Osteoblast (primary cell): ENCODE measurements around the gene HOXC13. TPM values are rescaled to one million over a fixed set of nuclear protein-coding genes. Genes with fewer than 3 reads are reported as not detected.

ENCODE experiments used
- DNase-seq: peaks from one replicate; pipeline ENCODE4 v3.0.0; 2011; ENCODE audit warnings: low spot score, mixed read lengths; ENCODE audit not compliant: insufficient read length; ENCODE audit errors: missing footprints
- H2AFZ ChIP-seq: 2 replicates; pipeline ENCODE4 v1.6.0; 2011; ENCODE audit warnings: mild to moderate bottlenecking, low read length
- H3K27ac ChIP-seq: 2 replicates; pipeline ENCODE4 v1.5.1; 2011; ENCODE audit warnings: mild to moderate bottlenecking, low read depth, low read length, moderate library complexity
- H3K27me3 ChIP-seq: 2 replicates; pipeline ENCODE4 v1.6.0; 2012; ENCODE audit warnings: mild to moderate bottlenecking, control low read depth, inconsistent platforms, low read length, moderate library complexity; ENCODE audit not compliant: insufficient read depth
- H3K36me3 ChIP-seq: 2 replicates; pipeline ENCODE4 v1.5.1; 2011; ENCODE audit warnings: mild to moderate bottlenecking, low read length, control low read depth, moderate library complexity; ENCODE audit not compliant: insufficient read depth
- H3K4me1 ChIP-seq: 2 replicates; pipeline ENCODE4 v1.5.1; 2011; ENCODE audit warnings: mild to moderate bottlenecking, low read length, control low read depth, moderate library complexity; ENCODE audit not compliant: insufficient read depth
- H3K4me2 ChIP-seq: 2 replicates; pipeline ENCODE4 v1.6.0; 2011; ENCODE audit warnings: mild to moderate bottlenecking, low read length; ENCODE audit not compliant: insufficient read depth
- H3K4me3 ChIP-seq: fragments of 200-600 bp; sonication (generic); 3 replicates; pipeline ENCODE4 v1.5.1; 2012; ENCODE audit warnings: mild to moderate bottlenecking, low read length, inconsistent platforms; ENCODE audit not compliant: insufficient read depth
- H3K79me2 ChIP-seq: 2 replicates; pipeline ENCODE4 v1.6.0; 2012; ENCODE audit warnings: mild to moderate bottlenecking, low read length, control low read depth, inconsistent platforms; ENCODE audit not compliant: insufficient read depth
- H3K9me3 ChIP-seq: 2 replicates; pipeline ENCODE4 v1.5.1; 2011; ENCODE audit warnings: low read depth, low read length, control low read depth
- H4K20me1 ChIP-seq: 2 replicates; pipeline ENCODE4 v1.6.0; 2012; ENCODE audit warnings: mild to moderate bottlenecking, low read length, control low read depth; ENCODE audit not compliant: insufficient read depth
- total RNA-seq: library from RNA; depleted of rRNA; stranded (reverse); fragments of >200 nt; gene quantifications from 2 replicates; pipeline ENCODE4 v1.2.3, GENCODE V29; 2012
- TF ChIP-seq, protein P1 (sequence below): IDR thresholded peaks from 2 replicates; pipeline ENCODE4 v1.5.1; 2011; ENCODE audit warnings: mild to moderate bottlenecking, low read depth, low read length, moderate library complexity; ENCODE audit errors: extremely low read depth

HOXC13 gene
- total RNA-seq, 1 donor = not detected

DNA sequence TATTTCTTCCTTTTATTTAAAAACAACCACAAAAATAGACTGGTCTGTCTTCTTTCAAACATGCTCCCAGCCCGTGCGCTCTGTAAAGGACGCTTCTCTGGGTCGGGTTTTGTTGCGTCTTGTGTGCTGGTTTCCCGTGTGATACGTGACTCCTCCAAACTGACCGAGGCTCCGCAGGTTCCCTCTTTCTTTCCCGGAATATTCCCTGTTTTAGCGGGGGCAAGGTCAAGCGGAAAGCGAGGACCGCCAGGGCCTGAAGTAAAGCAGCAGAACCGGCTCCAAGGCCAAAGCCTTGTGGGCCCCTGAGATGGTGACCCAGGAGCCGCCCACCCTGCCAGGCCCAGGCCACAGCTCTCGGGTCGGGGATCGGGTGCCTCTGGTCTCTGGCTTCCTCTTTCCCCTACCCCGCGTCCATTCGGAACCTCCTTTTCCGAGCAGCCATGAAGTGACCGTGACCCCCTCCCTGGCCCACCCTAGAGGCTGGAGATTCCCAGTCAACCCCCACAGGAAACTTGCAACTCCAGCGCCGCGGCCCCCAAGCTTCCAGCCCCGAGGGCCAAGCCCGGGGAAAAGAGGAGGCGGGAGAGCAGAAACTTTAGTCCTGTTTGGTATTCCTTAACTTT is 45.4 kb downstream of the HOXC13 start:
- Histone ChIP-seq H2AFZ (peak overlapping the region; percentile 57), H4K20me1 (no peaks in the 10 kb centered on the region), H3K79me2 (peaks cover 41% of the 10 kb centered on the region), H3K27ac (no peak overlapping the region), H3K36me3 (no peaks in the 10 kb centered on the region), H3K4me2 (peak overlapping the region; percentile 68), H3K4me3 (peak overlapping the region; percentile 58), H3K27me3 (no peaks in the 10 kb centered on the region), H3K9me3 (no peaks in the 10 kb centered on the region), H3K4me1 (peaks cover 29% of the 10 kb centered on the region)
- TF ChIP-seq, protein P1, sequence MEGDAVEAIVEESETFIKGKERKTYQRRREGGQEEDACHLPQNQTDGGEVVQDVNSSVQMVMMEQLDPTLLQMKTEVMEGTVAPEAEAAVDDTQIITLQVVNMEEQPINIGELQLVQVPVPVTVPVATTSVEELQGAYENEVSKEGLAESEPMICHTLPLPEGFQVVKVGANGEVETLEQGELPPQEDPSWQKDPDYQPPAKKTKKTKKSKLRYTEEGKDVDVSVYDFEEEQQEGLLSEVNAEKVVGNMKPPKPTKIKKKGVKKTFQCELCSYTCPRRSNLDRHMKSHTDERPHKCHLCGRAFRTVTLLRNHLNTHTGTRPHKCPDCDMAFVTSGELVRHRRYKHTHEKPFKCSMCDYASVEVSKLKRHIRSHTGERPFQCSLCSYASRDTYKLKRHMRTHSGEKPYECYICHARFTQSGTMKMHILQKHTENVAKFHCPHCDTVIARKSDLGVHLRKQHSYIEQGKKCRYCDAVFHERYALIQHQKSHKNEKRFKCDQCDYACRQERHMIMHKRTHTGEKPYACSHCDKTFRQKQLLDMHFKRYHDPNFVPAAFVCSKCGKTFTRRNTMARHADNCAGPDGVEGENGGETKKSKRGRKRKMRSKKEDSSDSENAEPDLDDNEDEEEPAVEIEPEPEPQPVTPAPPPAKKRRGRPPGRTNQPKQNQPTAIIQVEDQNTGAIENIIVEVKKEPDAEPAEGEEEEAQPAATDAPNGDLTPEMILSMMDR = no peak
- no peak for DNase-seq

GRCh38 chr12:53984901-53985691 is 46.5 kb downstream of the HOXC13 start, which contains the start of gene HOXC10:
HOXC10 (plus strand) TSS chr12:53985146; CDS start chr12:53985260, 114 bp downstream.
- peak within 1 kb of the TSS; percentile 93 for H2AFZ ChIP-seq
- H4K20me1 ChIP-seq = no peaks in the 10 kb centered on the region
- TF ChIP-seq, protein P1 = peak; percentile 64
- H3K79me2 ChIP-seq = peaks cover 52% of the 10 kb centered on the region
- no peaks in the 10 kb centered on the region for H3K36me3 ChIP-seq
- H3K4me1 ChIP-seq = peaks cover 39% of the 10 kb centered on the region
- H3K27ac ChIP-seq = peak within 1 kb of the TSS; percentile 91
- peak within 1 kb of the TSS; percentile 93 for H3K4me3 ChIP-seq
- peak within 1 kb of the TSS; percentile 99 for H3K4me2 ChIP-seq
- peak; percentile 99 for DNase-seq
- no peaks in the 10 kb centered on the region for H3K27me3 ChIP-seq
- no peaks in the 10 kb centered on the region for H3K9me3 ChIP-seq

DNA sequence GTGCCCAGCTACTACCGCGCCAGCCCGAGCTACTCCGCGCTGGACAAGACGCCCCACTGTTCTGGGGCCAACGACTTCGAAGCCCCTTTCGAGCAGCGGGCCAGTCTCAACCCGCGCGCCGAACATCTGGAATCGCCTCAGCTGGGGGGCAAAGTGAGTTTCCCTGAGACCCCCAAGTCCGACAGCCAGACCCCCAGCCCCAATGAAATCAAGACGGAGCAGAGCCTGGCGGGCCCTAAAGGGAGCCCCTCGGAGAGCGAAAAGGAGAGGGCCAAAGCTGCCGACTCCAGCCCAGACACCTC is 47.0 kb downstream of the HOXC13 start:
- Histone ChIP-seq H3K4me1 (peaks cover 44% of the 10 kb centered on the region), H3K9me3 (no peaks in the 10 kb centered on the region), H2AFZ (peak overlapping the region; percentile 93), H3K27ac (peak overlapping the region; percentile 91), H3K4me3 (peak overlapping the region; percentile 93), H3K4me2 (peak overlapping the region; percentile 99), H3K27me3 (no peaks in the 10 kb centered on the region), H4K20me1 (peaks cover 5% of the 10 kb centered on the region), H3K36me3 (no peaks in the 10 kb centered on the region), H3K79me2 (peaks cover 57% of the 10 kb centered on the region)
- TF ChIP-seq, protein P1 = no peak
- no peak for DNase-seq
